Left hindlimb (tissue), 1 donor: ENCODE measurements around the gene ENOSF1.

Experiments used
- DNase-seq: peaks from one replicate; pipeline ENCODE4 v3.0.0-alpha.2; 2018

Gene ENOSF1

DNA sequence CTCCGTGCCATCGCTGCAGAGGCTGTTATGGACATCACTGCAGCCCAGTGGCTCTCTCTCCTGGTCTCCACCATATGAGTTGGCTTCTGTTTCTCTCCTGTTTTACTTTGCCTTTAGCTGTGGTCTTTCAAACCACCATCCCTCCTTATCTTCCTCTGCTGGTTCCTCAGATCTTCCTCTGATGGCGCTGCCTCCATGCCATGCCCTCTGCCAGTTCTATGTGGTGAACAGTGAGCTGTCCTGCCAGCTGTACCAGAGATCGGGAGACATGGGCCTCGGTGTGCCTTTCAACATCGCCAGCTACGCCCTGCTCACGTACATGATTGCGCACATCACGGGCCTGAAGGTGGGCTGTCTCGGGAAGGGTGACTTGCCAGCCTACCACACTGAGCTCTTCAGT lies 41.9 kb downstream of the ENOSF1 start:
- no peak for DNase-seq

DNA sequence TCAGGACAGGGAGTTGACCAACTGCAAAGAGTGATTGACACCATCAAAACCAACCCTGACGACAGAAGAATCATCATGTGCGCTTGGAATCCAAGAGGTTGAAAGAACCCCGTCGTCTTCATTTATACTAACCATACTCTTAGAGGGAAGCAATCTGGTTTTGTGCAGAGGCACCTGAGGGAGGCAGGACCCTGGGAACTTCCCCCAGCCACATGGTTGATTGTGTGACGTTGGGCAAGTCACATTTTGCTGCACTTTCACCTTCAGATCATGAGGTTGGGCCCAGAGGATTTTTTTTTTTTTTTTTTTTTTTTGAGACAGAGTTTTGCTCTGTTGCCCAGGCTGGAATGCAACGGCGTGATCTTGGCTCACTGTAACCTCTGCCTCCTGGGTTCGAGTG lies 43.4 kb downstream of the ENOSF1 start:
- DNase-seq: no peak

DNA sequence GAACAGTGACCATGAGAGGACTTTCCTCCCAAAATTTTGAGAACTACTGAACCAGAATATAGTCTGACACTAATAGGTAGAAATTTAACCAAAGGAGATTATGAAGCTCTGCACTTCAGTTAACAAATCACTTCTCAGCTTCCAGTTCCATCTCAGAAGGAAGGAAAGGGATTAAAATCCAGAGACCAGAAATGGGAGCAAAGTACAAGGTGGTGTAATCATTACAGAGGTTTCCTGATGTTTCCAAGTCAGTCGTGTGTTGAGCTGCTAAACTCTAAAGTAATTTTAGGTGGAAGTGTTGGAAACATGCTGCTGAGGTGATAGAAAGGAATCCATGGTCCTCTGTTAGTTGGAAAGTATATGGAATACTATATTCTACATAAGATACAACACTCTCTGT lies 44.2 kb downstream of the ENOSF1 start:
- DNase-seq: no peak

GRCh38 chr18:666628-667027 lies 45.8 kb downstream of the ENOSF1 start:
- no peak for DNase-seq

DNA sequence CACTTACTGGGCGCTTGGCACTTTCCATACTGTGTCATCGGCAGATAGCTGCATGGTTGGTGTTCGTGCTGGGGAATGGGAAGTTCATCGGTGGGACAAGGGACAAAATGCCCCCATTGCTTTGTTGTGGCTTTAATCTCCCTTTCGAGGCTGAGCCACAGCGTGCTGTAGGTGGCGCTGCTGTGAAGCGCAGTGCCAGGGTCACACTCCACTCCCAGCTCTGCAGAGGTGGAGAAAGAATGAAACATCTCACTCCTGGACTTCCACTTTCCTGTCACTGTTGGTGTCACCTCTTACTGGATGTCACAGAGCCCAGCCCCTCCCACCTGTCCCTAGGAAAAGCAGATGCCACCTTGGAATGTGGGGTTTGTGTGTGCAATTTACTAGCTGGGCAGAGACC lies 46.3 kb downstream of the ENOSF1 start:
- DNase-seq: no peak

DNA sequence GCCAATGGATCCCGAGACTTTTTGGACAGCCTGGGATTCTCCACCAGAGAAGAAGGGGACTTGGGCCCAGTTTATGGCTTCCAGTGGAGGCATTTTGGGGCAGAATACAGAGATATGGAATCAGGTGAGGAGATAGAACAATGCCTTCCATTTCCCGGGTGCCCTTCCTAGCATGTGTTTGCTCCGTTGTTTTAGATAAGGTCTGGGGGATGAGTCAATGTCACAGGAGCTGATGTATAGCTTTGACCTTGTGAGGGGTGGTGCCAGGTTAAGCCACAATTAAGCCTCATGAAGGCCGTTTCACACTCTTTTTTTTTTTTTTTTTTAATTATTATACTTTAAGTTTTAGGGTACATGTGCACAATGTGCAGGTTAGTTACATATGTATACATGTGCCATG lies 50.2 kb downstream of the ENOSF1 start:
- no peak for DNase-seq

DNA sequence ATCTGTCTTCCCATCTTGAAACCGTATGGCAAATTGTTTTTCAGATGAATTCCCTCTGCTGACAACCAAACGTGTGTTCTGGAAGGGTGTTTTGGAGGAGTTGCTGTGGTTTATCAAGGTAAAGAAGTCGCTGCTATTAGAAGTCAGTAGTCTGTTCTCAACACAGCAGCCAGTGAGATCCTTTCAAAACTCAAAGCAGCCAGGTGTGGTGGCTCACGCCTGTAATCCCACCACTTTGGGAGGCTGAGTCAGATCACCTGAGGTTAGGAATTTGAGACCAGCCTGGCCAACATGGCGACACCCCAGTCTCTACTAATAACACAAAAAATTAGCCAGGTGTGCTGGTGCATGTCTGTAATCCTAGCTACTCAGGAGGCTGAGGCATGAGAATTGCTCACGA lies 52.8 kb downstream of the ENOSF1 start:
- DNase-seq: no peak

DNA sequence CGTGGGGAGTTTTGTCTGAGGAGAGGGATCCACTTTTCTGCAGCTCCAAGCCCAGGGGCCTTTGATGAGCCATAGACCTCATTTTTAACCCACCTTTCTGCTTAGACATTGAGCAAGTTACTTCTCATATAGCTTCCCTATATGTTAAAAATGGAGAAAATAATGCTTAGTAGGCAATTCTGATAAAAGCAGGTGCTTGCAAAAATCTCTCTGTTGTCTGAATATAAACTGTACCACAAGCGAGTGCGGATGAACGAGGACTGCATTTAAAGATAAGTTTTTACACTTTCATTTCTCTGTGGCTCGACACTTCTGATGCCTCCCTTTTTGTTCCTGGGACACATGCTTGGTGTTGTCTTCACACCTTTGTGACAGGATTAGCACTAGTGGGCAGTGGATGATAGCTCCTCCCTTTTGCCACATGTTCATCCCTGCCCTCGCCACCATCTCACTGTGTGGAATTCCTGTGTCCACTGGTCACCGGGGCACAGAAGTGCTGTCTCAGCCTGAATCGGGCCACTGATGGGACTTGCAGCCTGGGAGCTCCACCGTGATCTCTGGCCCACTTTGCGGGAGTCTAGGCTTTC lies 53.4 kb downstream of the ENOSF1 start:
- no peak for DNase-seq

- DNase-seq: peak; percentile 91
Measured at GRCh38 chr18:658001-658946, 54.2 kb downstream of the ENOSF1 start.

- DNase-seq: peak; percentile 75
Measured at GRCh38 chr18:657311-658000, 55.0 kb downstream of the ENOSF1 start, which contains the start of gene TYMS. TSS of gene TYMS (plus strand) at chr18:657653. CDS start at chr18:657743, 90 bp downstream.

- no peak for DNase-seq
Measured at GRCh38 chr18:655445-655844, 57.0 kb downstream of the ENOSF1 start.

DNA sequence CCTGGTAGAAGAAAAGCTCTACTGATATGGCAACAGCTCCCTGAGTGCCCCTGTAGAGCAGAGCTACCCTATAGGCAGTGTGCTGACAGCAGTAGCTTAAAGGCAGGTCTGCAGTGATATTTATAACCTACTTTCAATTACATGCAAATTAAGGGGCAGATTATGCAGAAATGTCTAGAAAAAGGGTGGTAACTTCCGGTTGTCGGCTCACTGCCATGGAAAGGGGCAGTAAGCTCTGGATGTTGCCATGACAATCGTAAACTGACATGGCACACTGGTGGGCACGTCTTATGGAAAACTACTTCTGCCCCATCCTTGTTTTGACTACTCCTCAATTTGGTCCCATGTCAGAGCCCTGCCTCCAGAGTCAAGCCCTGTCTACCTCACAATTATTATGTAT lies 57.8 kb downstream of the ENOSF1 start:
- no peak for DNase-seq

- DNase-seq: no peak
Measured at GRCh38 chr18:653512-653911, 58.9 kb downstream of the ENOSF1 start.

DNA sequence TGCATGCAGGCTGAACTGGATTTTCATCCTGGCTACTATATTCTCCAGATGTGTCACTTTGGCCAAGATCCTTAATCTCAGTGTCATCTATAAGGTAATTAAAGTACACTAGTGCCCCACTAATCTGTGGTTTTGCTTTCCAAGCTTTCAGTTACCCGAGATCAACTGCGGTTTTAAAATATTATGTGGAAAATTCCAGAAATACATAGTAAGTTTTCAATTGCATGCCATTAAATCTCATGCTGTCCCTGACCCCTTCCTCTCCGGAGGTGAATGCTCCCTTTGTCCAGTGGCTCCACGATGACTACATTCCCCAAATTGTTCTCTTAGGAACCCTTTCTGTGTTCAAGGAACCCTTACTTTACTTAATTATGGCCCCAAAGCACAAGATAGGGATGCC lies 60.3 kb downstream of the ENOSF1 start:
- DNase-seq: no peak

- DNase-seq: no peak
Measured at GRCh38 chr18:650428-650858, 62.0 kb downstream of the ENOSF1 start.

DNA sequence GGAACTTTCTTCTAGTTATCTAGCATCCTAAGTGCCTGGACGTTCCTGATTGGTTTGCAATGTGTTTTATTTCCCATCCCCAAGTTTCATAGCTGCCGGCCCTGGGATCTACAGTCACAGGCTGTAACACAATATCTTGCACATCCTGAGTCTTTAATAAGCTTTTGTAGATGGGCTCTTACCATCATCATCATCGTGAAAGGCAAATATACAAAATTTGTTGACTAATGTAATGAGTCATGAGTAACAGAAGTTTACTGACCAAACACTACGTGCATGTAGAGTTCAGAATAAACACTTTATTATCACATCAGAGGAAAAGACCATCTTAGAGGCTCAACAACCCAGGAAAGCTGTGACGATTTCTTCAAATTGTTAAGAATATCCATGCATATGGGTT lies 63.1 kb downstream of the ENOSF1 start:
- DNase-seq: no peak

- no peak for DNase-seq
Measured at GRCh38 chr18:647304-647703, 65.1 kb downstream of the ENOSF1 start.

DNA sequence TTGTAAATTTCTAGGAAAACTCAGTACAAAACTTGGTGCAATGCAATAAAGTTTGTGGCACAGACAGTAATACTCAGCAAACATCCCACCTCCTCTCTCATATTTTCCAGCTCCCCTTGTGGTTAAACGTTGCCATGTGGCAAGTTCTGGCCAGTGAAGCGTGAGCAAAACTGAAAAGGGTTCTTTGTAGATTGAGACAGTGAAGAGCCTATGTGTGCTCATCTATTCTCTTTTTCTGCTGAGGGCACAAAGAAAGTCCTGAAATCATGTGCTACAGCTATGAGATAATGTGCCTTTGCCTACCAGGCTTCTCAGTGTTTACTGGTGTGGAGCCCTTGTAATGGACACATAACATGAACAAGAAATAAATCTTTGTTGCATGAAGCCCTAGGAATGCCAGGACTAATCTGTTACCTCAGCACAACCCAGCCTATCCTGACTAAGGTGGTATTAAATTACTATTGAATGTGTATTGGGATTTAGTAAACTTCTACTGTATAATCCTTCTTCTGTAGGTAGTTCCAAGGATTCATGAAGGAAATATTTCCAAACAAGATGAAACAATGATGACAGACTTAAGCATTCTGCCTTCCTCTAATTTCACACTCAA lies 67.9 kb downstream of the ENOSF1 start:
- DNase-seq: no peak

DNA sequence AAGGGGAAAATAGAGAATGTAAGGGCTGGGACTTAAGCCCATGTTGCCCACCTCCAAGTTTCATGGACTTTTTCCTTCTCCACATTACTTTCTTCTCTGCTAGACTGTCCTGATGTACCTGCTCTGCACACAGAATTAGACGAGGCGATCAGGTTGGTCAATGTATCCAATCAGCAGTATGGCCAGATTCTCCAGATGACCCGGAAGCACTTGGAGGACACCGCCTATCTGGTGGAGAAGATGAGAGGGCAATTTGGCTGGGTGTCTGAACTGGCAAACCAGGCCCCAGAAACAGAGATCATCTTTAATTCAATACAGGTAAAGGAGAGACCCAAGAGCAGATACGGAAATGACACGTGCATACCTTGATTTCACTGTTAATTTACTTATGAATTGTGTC lies 71.2 kb downstream of the ENOSF1 start:
- no peak for DNase-seq

DNA sequence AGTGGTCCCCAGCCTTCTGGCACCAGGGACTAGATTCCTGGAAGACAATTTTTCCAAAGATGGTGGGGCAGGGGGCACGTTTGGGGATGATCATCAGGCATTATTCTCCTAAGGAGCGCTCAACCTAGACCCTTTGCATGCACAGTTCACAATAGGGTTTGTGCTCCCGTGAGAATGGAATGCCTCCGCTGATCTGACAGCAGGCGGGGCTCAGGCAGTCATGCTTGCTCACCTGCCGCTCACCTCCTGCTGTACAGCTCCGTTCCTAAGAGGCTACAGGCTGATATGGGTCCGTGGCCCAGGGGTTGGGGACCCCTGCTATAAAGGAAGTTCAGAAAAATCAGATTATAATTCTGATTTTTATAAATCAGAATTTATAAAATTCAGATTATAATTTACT lies 77.3 kb downstream of the ENOSF1 start:
- no peak for DNase-seq

DNA sequence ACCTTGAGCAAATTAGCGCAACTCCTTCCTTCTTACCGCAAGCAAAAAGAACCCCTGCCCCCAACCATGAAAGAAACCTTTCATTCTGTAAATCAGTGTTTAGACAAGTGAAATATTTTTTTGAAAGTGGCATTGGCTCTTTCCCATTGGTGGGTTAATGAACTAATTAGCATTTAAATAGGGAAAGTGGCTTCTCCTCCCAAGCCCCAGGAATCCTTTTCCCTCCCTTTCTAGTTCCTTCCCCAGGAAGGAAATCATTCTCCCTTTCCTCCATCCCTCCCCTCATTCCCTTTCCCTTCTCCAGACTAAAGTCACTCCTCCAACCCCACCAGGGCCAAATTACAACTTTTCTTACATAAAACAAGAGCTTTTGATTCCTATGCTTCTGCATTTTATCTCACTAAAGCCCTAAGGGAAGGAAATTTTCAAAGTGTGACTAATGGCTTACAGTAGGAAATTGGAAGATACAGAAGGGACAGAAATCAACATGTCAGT lies 77.8 kb downstream of the ENOSF1 start:
- no peak for DNase-seq

DNA sequence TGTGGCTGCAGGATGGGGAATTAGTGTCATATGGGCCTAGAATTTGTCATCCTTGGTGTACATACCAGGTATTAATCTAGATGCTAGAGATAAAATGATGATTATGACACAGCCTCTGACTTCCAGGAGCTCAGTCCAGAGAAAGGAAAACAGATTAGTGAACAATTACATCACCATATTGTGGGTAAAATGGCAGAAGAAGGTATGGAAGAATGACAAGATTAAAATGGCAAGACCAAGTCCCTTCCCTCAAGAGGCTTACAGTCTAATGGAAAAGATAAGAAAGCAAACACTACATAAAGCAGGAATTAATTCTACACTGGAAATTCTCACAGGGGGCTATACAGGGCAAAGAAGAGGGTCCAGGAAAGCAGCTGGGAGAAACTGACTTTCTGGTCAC lies 80.9 kb downstream of the ENOSF1 start:
- no peak for DNase-seq
